ENCODE data around the gene GPR62. TPM values are rescaled to one million over a fixed set of nuclear protein-coding genes. Genes with fewer than 3 reads are reported as not detected.

The GPR62 gene
- 0.02 and 0.10 TPM in 2 replicates for polyA plus RNA-seq (2012; rRNA removed)
- not detected in 2 replicates for polyA plus RNA-seq (2012; cell fraction: cytosol; rRNA removed)
- 0.07 and 0.15 TPM in 2 replicates for polyA plus RNA-seq (2012; cell fraction: nucleus; rRNA removed)

GRCh38 chr3:51955175-51955892, at the start of gene GPR62:
TSS of gene GPR62 (plus strand) at chr3:51955381. CDS start at chr3:51955653, 272 bp downstream.
- no peaks in the 10 kb centered on the region for H3K79me2 ChIP-seq (ENCODE audit: insufficient read depth)
- H2AFZ ChIP-seq (ENCODE audit: low read depth): no peak within 1 kb of the TSS
- H3K9ac ChIP-seq: no peak within 1 kb of the TSS
- ChIA-PET CTCF (interaction anchor here (0.8 to 6.2 kb wide), 8 partner anchors 8 to 46 kb away, joined by 3 to 44 read pairs (median 8); partner anchors contain the start of genes ABHD14A, ABHD14B, ACY1 and PARP3), POLR2A (no interaction called here)
- no peaks in the 10 kb centered on the region for H4K20me1 ChIP-seq (ENCODE audit: insufficient read depth)
- TF ChIP-seq ZBTB33 (IDR thresholded peaks at IDR 0.05; ENCODE audit: borderline replicate concordance, low read depth) (no peak), CHD2 (IDR thresholded peaks at IDR 0.05; ENCODE audit: low read length, partially characterized antibody) (no peak), RAD21 (IDR thresholded peaks at IDR 0.05; ENCODE audit: low read length) (no peak), PBX3 (IDR thresholded peaks at IDR 0.05) (no peak), NRF1 (IDR thresholded peaks at IDR 0.05; ENCODE audit: low read depth, low read length) (no peak), USF1 (IDR thresholded peaks at IDR 0.05; ENCODE audit: borderline replicate concordance, low read depth) (no peak), FOSL2 (IDR thresholded peaks at IDR 0.05; ENCODE audit: borderline replicate concordance, low read depth) (no peak), NFIC (IDR thresholded peaks at IDR 0.05; ENCODE audit: borderline replicate concordance) (no peak), CTCF (IDR thresholded peaks at IDR 0.05) (no peak), RCOR1 (IDR thresholded peaks at IDR 0.05; ENCODE audit: low read length) (no peak), EP300 (IDR thresholded peaks at IDR 0.05; ENCODE audit: borderline replicate concordance in 1 of 2, low read depth in 1 of 2, low read length in 1 of 2) (no peak), TAF1 (IDR thresholded peaks at IDR 0.05; ENCODE audit: borderline replicate concordance, low read depth, low read length) (no peak), IRF3 (IDR thresholded peaks at IDR 0.05; ENCODE audit: low read depth, low read length) (no peak)
- H3K4me2 ChIP-seq: no peak within 1 kb of the TSS
- no peaks in the 10 kb centered on the region for H3K9me3 ChIP-seq
- H3F3A ChIP-seq (replicated peaks; ENCODE audit: insufficient read depth): peaks cover 15% of the 10 kb centered on the region
- DNase-seq: no peak
- no peaks in the 10 kb centered on the region for H3K27me3 ChIP-seq (ENCODE audit: insufficient read depth)
- H3K4me3 ChIP-seq (ENCODE audit: low read depth in 2 of 2, low read length in 1 of 2): no peak within 1 kb of the TSS
- H3K27ac ChIP-seq (ENCODE audit: low read depth in 2 of 2, low read length in 1 of 2): peak within 1 kb of the TSS; percentile 43 to 53; a peak in 3 of 4 replicates
- H3K4me1 ChIP-seq (ENCODE audit: control insufficient read depth in 1 of 2, insufficient read depth in 2 of 2, low read depth in 1 of 2, low read length in 1 of 2): peaks cover 4 to 12% of the 10 kb centered on the region in 2 experiments; a peak in 2 of 4 replicates
- peaks cover 5 to 30% of the 10 kb centered on the region in 2 experiments for H3K36me3 ChIP-seq (replicated peaks in 1 of 2; ENCODE audit: control insufficient read depth in 1 of 2, insufficient read depth in 2 of 2, low read length in 1 of 2)
- 94% methylated on average over 10 of the region's 33 CpGs for WGBS (ENCODE audit: low lambda C conversion rate)
- H3K9me2 ChIP-seq: no peaks in the 10 kb centered on the region
